Panc1 (cell line): ENCODE measurements around the gene PYDC1.

ENCODE experiments used
- POLR2AphosphoS5 ChIP-seq: IDR thresholded peaks from 2 replicates; pipeline ENCODE4 v1.6.1; 2012; ENCODE audit warnings: mild to moderate bottlenecking, low read depth, low read length, moderate library complexity
- TF ChIP-seq, protein P1 (sequence below): fragments of 450-650 bp; IDR thresholded peaks from 2 replicates; pipeline ENCODE4 v1.5.1; 2017; ENCODE audit warnings: mild to moderate bottlenecking

DNA sequence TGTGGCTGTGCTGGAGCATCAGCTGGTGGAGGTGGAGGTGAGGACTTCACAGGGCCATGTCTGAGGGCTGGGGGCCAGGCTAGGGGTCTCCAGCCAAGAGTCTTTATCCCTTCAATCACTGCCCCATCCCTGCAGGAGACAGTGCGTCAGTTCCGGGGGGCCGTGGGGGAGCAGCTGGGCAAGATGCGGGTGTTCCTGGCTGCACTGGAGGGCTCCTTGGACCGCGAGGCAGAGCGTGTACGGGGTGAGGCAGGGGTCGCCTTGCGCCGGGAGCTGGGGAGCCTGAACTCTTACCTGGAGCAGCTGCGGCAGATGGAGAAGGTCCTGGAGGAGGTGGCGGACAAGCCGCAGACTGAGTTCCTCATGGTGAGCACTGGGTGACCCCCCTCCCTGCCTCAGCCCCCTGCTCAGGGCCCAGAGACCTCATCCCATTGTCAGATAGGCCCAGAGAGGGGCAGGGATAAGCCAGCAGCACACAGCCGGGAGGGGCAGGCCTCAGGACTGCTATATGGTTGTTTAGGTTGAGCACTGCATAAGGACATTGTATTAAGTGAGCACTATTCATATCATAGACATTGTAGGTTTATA lies 2.3 kb upstream of the PYDC1 start:
- TF ChIP-seq, protein P1, sequence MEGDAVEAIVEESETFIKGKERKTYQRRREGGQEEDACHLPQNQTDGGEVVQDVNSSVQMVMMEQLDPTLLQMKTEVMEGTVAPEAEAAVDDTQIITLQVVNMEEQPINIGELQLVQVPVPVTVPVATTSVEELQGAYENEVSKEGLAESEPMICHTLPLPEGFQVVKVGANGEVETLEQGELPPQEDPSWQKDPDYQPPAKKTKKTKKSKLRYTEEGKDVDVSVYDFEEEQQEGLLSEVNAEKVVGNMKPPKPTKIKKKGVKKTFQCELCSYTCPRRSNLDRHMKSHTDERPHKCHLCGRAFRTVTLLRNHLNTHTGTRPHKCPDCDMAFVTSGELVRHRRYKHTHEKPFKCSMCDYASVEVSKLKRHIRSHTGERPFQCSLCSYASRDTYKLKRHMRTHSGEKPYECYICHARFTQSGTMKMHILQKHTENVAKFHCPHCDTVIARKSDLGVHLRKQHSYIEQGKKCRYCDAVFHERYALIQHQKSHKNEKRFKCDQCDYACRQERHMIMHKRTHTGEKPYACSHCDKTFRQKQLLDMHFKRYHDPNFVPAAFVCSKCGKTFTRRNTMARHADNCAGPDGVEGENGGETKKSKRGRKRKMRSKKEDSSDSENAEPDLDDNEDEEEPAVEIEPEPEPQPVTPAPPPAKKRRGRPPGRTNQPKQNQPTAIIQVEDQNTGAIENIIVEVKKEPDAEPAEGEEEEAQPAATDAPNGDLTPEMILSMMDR: no peak
- TF ChIP-seq POLR2AphosphoS5: no peak
